SKM-1 (cell line): ENCODE results near the gene SPINK4.

Source experiments
- DNase-seq: peaks from one replicate; lab custom pipeline; 2025; ENCODE audit not compliant: unreplicated experiment; lab: John Stamatoyannopoulos, UW

Gene SPINK4

DNA sequence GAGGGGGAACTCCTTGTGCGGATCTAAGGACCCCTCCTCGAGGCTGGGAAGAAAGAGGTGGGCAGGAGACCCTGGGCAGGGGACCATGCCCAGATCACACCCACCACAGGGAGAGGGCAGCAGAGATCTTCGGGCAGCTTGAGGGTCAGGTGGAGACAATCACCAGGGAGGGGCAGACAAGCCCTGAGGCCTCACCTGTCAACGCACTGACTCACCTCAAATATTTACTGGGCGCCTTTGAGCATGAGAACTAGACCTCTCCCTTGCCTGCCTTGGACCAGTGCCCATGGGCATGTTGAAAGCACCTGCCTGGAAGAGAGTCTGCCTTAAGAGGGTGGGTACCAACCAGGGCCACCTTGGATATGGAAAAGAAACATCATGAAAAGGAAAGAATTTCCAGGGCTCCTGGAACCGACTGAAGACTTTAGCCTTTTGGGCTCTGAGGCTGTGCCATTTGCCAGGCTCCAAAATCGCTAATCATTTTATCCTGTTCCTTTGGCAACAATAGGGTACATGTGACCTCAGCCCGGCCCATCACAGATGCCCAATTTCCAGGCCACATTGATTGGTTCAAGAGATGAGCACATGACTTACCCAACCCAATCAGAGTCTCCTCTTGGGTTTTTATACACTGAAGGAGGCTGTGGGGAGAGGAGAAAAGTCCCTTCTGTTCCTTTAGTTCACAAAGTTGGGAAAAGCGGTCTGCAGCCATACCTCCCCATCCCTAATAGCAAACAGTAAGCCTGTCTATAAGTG, 10.4 kb upstream of the SPINK4 start:
- DNase-seq = no peak

DNA sequence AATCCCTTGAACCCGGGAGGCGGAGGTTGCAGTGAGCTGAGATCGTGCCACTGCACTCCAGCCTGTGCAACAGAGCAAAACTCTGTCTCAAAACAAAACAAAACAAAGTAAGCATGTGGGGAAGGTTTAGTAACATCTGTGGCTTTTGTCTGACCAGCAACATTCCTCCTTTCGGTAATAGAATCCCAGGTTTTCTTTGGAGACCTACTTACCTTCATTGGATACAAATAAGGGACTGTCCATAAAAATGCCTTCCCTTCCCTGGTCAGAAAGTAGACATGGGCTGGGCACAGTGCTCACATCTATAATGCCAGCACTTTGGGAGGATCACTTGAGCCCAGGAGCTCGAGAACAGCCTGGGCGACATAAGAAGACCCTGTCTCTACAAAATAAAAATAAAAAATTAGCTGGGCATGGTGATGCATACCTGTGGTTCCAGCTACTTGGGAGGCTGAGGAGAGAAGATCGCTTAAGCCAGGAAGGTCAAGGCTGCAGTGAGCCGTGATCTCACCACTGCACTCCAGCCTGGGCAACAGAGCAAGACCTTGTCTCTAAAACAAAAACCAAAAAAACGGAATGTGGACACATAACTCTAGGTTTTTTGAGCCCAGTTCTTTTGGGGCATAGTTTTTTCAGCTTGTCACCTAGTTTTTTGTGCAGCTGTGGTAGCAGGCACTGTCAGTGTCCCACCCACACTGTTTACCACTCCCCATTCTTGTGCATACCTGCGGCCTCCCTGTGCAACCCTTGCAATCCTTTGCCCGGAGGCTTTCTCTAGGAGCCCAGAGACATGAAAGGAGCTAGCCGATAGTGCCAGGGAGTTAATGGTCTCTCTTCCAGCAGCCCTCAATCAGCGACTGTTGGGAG, 9.0 kb upstream of the SPINK4 start:
- no peak for DNase-seq

DNA sequence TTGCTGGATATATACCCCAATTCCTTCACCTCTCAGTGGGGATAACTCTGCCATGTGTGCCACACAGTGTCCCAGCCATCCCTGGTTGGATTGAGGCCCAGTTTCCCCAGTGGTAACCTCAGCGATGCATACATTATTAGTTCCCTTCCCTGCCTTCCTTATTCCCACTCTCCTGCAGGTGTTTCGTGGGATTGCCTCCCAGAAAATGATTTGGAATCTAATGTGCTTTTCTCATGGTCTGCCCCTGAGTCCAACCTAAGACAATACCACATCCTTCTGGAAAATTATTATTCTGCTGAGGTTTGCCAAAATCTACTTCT, 8.4 kb upstream of the SPINK4 start:
- no peak for DNase-seq

DNA sequence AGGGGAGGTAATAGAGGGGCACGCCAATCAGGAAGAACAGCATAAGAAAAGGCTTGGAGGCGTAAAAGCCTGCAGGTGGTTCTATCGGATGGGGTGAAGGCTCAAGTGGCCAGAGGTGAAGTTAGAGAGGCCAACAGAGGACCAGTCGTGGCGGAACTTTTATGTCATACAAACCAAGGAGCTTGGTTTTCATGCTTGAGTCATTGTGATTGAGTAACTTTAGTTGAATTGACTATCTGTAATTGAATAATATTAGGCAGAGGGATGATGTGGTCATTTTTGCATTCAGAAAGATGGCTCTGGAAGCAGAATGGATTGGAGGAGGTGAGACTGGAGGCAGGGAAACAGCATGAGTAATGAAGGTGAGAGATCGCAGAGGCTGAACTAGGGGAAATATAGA, 7.2 kb upstream of the SPINK4 start:
- no peak for DNase-seq

DNA sequence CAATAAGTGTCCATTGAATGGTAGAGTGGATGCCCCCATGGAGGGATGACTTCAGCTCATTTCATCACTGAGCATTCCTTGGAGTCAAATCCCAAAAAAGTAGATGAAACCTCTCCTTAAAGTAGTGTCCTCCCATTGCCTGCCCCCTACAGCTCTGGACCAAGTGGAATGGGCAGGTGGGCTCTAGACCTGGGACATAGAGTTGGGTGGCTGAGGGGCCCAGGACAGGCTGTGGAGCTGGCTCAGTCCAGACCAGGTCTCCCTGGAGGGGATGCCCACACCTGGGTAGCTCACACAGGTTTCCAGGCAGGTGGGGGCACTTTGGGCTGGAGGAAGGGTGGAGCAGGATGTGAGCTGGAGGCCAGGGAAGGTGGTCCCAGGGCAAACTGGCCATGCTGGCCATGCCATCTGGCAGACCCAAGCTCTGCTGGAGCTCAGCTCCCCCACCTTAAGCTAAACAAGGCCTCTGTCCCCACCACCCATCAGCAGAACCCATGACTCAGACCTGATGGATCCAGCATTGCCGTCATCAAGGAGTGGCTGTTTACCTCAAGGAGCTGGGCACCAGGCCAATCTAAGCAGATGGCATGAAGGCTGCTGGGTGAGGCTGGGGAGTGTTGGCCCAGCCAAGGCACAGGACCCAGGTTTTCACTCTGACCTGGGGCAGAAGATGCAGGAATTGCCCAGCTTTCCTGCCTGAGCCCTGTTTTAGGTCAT, 6.2 kb upstream of the SPINK4 start:
- no peak for DNase-seq

DNA sequence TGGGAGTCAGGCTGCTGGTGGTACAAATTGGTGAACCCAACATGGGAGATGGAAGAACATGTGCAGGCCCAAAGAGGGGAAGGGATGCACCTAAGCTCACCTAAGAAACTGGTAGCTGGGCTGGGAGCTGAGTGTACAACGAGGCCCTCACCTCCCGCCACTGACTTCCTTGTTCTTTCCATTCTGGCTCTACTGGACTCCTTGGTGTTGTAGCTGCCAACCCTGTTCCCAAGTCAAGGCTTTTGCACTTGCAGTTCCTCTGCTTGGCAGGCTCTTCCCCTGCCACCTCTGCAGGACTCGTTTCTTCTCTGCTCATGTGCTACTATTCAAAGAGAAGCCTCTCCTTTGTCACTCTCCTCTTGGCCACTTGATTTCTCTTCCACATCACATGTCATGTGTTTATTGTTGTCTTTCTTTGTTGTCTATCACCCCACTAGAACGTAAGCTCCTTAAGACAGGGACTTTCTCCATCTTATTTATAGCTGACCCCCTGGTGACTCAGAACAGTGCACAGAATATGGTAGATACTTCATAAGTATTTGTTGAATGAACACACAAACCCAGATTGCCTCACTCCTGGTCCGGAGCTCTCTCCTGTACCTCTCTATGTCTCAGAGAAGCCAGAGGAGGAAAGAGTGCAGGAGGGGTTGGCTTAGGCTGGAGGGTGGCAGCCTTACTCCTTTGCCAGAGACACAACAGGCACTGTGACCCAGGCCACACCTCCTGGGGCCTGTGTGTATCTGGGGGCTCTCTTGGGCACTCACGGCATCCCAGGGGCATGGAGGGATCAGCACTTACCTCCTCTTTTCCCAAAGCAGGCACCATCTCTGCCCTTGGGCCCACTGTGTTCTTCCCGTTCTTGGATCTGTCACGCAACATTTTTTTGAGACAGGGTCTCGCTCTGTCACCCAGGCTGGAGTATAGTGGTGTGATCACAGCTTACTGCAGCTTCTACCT, 5.2 kb upstream of the SPINK4 start:
- DNase-seq = no peak

DNA sequence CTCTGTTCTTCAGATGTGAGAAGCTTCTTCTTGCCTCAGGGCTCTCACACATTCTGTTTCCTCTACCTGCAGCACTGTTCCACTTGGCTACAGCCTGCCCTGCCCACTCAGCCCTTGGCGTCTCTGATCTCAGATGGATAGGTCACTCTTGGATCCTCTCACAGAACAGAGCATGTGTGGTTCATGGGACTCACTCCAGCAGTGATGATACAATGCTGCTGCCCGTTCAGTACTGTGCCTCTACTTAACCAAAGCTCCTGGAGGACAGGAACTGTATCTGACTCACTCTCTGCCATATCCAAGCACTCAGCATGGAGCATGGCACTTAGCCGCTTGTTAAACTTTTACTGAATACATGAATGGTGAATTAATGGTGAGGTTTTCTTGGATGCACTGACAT, 3.4 kb upstream of the SPINK4 start:
- DNase-seq = no peak

DNA sequence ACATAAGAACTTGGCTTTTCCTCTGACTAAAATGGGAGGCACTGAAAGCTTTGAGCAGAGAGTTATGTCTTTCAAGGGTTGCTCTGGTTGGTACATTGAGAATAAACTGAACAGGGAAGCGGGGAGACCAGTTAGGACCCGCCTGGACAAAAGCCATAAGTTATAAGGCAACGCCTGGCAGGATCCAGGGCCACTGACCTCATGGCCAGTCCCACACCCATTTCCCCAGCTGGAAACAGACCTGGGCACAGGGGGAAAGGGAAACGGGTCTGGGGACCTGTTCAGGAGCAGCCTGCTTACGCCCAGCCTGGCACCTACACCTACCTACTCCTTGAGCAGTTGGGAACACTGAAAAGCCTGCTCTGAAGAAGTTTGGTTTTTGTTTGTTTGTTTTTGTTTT, 1.3 kb downstream of the SPINK4 start:
- DNase-seq = no peak

DNA sequence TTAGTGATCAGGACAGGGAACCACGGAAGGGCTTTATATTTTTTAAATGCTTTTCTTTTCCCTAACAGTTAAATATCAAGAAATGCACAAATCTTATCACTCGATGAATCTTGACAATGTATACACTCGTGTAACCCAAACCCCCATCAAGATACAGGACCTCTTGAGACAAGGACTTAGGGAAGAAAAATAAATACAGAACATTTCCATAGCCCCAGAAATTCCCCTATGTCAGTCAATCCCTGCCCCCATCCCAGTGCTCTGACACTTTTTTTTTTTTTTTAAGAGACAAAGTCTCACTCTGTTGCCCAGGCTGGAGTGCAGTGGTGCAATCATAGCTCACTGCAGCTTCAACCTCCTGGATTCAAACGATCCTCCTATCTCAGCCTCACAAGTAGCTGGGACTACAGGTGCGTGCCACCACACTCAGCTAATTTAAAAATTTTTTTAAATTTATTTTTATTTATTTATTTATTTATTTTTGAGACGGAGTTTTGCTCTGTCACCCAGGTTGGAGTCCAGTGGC, 2.7 kb downstream of the SPINK4 start:
- DNase-seq = no peak

DNA sequence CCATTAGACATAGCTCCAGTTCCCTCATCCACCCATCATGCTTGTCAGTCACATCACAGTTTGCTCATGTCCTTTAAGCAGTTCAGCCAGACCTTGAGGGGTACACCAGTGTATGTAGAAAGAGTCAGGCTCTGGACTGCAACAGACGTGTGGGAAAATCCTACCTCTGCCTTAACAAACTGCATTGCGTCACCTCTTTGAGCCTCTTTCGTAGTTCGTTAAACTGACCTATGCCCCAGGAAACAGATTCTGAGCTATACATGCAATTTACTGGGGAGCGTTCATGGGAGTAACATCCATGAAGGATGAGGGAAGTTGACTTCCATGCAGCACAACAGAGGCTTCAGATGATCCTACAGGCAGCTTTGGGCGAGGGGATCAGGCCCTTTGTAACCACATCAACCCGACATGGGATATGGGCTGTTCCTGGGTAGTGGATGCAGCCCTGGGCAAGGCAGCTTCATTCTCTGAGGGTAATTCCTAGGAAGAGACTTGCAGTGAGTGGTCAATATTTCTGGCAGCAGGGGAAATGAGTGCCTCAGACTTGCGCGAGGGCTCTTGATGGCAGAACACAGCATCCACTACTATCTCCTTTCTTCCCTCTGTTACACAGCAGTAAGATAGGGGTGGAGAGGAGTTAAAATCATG, 4.3 kb downstream of the SPINK4 start:
- DNase-seq = peak; percentile 8

DNA sequence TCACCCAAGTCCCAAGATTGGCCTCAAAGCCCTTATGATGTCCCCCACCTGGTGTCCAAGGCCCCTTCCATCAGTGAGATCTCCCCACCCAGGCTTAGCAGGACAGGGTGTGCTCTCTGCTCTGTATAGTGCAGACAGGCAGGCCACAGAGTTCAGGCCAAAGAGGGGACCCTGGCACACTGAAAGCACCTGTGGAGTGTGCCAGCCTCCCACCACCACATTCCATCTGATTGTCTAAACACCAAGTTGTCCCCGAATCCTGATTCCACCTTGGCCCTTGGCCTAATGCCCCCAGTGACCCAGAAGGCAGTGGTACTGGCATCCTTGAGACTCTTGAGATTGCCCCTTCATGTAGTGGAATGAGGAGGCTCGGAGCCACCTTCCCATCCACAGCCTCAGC, 5.4 kb downstream of the SPINK4 start:
- DNase-seq = no peak

DNA sequence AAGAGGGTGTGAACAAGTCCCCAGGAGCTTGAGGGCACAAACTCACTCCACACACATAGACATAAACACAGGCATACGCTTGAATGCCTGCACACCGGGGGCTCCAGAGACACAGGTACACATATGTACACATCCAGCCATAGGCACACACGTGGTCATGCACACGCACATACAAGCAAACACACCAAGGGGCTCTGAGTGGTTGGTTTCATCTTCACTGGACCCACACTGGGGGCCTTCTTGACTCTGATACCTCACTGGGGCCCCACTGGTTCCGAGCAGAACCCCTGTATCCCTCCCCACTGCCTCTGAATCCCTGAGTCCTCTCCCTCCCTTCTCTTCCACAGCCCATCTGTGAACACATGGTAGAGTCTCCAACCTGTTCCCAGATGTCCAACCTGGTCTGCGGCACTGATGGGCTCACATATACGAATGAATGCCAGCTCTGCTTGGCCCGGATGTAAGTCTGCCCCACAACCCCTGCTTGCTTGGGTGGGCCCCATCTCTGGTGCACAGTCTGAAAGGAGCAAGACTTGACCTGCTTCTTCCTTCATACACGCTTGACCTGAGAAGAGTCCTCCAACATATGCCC, 6.4 kb downstream of the SPINK4 start:
- no peak for DNase-seq

DNA sequence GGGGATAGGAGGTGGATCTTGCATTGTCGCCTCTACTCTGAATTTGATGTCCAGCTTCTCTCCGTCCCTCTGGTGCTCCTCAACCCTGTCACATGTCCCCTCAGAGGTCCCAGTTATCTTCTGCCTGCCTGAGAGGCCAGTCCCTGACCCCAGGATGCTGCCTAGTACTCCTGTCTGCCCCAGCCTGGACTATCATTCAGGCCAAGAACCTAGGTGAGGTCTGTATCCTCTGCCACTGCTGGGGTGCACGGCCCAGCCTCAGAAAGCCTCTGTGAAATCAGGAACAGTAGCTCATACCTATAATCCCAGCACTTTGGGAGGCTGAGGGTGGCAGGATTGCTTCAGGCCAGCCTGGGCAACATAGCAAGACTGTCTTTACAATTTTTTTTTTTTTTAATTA, 8.6 kb downstream of the SPINK4 start:
- DNase-seq = no peak

DNA sequence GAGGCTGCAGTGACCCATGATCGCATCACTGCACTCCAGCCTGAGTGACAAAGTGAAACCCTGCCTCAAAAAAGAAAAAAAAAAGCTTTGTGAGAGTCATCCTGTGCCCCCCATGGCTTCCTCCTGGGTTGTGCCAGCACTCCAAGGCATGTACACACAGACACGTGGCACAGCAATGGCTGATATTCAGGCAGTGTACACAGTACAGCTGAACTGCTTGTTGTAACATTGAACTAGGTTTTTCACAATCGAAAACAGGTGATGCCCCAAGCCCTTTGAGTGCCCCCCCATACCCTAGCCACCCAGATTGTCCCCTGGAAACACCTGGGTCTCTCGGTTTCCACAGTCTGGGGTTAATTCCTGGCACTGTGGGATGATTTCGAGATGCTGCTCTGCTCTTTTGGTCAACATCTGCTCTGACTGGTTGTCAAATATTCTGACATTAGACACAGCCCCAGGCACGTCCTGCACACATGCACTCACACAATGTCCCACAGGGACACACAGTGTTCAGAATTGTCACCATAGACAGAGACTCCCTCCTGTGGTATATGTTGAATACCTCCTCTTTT, 9.2 kb downstream of the SPINK4 start:
- DNase-seq = no peak

DNA sequence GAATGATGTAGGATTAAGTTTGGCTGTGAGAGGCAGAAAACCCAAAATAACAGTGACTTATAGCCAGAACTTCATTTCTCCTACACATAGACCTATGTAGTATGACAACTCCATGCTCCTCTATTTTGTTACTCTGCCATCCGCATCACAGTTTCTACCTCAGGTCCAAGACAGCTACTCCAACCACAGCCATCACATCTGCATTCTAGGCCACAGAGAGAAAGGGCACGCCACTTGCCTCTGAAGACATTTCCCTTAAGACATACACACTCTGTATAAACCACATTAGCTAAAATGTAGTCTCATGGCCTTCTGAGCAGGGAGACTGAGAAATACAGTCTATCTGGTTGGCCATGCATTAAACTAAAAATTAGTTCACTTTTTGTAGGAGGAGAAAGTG, 10.0 kb downstream of the SPINK4 start:
- DNase-seq = no peak

DNA sequence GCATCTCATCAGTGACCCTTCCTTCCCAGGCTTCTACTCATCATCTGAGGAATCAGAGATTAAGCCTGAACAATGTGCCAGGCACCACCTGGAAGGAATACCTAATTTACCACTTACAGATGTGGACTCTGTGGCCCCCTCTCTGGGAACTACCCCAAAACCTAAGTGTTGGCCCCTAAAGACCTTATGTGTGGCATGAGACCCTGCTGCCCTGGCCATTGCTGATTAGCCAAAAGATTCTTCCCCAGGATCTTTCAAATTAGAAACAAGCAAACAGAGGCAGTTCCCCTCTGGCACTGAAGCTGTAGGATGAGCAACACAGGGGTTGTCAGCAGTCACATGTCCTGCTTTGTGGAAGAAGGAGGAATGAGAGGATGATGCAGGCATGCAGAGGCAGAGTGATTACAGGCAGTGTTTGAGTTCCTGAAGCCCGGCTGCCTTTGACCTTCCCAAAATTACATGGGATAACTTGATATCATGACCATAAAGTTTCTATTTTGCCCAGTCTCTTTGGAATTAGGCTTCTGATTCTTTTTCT, 10.6 kb downstream of the SPINK4 start:
- no peak for DNase-seq

DNA sequence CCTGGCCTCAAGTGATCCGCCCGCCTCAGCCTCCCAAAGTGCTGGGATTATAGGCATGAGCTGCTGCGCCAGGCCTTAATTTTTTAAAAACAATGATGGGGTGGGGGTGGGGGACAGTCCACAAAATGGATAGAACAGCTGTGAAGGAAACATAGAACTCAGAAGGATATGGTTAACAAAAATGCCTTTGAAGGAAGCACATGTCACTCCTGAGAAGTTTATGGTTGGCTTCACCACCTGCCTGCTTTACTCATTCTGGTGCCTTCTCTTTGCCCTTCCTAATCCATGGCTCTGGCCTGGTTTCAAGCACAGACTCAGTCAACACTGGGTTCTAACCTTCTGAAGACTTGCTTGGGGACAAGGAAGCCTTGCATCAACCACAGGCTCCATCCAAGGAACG, 14.2 kb downstream of the SPINK4 start:
- no peak for DNase-seq

DNA sequence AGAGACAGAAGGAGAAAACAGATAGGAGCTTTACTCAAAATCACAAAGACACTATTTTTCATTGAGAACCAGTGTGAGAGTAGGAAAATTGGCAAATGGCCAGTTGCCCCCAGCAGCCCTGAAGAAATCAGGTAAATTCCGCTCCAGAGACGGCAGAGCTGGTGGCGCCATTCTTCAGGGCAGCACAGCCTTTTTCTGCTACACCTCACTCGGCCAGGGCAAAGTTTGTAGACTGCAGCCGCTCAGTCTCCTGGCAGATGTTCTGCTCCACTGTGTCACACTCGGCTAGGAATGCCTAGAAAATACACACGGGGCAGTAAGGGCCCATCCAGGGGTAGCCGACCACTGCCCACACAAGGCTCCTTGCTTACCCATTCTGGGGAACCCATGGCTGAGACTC, 15.0 kb downstream of the SPINK4 start:
- no peak for DNase-seq

DNA sequence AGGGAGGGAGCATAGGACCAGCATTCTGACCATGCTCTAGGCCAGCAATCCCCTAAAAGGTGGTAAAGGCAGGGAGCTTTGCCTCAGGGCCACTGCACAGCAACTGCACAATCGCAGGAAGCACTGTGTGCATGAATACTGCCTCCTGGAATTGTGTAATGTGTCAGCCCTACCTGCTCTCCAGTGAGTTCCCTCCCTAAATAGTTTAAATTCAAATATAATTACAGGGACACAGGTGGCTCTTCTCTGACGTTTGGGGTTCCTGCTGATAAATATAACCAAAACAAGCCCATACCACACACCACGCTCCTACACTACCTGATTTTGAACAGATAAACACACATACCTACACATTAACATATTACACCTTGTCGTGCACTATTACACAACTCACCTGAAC, 15.5 kb downstream of the SPINK4 start:
- DNase-seq = no peak
